NCI-H69 (cell line): Measurements from ENCODE around the gene STAG1.
"Not testable (repeated sequence)": the region's sequence is repeated elsewhere in the genome, so short reads cannot be mapped to it uniquely, and the experiment has no call there.

Experiments used
- DNase-seq: peaks from one replicate; lab custom pipeline; 2025; lab: John Stamatoyannopoulos, UW

Gene STAG1

DNA sequence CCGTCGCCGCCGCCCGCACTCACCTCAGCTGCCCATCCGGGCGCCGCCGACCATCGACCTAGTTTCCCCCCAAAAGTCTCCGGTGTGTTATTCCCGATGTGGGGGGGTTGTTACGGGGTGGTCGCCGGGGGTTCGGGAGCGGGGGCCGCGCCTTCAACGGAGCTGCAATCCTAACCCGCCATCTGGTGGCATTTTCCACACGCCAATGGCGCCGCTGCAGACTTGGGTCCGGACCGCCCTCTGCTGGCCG, at the start of gene STAG1:
TSS of gene STAG1 (minus strand) at position 207 of the 250 bp plus-strand sequence. CDS start 121,480 bp downstream, outside the sequence.
- no peak for DNase-seq

GRCh38 chr3:136801146-136801545, 49.0 kb upstream of the STAG1 start:
- DNase-seq = not testable (repeated sequence)

- DNase-seq = peak; percentile 45
Observed at GRCh38 chr3:136792556-136793330, 40.6 kb upstream of the STAG1 start.

- DNase-seq = no peak
Observed at GRCh38 chr3:136790786-136791185, 38.6 kb upstream of the STAG1 start.

- DNase-seq = no peak
Observed at GRCh38 chr3:136789976-136790375, 37.8 kb upstream of the STAG1 start.

DNA sequence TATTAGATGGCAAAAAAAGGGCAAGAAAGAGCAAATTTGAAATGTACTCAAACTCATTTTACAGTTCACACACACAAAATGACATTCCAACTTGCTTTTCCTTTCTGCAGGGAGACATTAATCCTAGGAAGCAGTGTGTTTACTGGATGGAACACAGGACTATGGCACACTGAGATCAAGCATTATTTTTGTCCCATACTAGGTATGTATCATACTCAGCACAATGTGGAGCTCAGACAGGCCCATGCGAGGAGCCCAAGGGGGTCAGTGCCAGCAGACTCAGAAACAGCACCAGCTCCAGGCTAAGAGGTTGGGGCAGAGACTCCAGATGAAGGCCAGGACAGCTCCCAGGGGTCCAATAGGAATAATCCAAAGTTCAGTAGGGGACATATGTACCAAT, 36.0 kb upstream of the STAG1 start:
- no peak for DNase-seq

DNA sequence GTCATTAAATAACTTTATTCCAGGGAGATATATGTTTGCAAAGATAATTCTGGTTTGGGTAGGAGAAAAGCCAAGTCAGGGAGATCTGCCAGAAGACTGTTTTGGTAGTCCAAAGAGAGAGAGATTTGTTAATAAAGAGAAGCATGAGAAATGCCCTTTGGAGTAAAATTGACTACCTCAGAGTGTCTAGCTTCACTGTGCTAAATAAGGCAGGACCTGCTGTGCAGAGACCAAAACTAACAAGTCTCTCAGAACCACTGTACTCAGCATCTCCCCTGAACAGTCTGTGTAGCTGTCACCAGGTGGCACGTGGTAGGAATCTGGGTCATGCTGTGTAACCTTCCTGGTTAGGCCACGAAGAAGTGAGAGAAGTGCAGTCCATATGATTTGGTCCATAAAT, 35.2 kb upstream of the STAG1 start:
- DNase-seq = peak; percentile 71

DNA sequence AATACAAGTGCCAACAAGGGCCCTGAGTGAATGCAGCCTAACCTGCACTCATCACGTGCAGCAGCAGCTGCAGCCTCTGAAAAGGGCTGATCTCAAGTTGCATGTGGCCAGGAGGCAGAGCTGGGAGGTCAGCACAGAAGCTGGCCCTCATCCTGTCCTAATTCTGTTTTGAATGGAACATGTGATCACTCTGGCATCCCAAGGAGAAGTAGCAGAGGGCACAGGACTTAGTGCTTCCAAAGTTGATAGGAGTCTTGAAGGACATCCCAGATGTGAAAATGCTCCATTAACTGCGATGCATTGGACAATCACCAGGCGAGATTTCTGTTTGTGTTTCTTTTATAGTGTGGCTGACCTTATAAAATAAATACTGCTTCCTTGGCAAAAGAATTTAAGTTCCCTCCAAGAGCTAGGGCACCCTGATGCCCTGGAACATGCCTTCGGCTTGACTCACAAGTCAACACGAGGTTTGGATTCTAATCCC, 31.6 kb upstream of the STAG1 start:
- peak; percentile 3 for DNase-seq

- DNase-seq = no peak
Observed at GRCh38 chr3:136780741-136781140, 28.6 kb upstream of the STAG1 start.

GRCh38 chr3:136778865-136779264, 26.7 kb upstream of the STAG1 start:
- no peak for DNase-seq

- DNase-seq = no peak
Observed at GRCh38 chr3:136772709-136773108, 20.5 kb upstream of the STAG1 start.

DNA sequence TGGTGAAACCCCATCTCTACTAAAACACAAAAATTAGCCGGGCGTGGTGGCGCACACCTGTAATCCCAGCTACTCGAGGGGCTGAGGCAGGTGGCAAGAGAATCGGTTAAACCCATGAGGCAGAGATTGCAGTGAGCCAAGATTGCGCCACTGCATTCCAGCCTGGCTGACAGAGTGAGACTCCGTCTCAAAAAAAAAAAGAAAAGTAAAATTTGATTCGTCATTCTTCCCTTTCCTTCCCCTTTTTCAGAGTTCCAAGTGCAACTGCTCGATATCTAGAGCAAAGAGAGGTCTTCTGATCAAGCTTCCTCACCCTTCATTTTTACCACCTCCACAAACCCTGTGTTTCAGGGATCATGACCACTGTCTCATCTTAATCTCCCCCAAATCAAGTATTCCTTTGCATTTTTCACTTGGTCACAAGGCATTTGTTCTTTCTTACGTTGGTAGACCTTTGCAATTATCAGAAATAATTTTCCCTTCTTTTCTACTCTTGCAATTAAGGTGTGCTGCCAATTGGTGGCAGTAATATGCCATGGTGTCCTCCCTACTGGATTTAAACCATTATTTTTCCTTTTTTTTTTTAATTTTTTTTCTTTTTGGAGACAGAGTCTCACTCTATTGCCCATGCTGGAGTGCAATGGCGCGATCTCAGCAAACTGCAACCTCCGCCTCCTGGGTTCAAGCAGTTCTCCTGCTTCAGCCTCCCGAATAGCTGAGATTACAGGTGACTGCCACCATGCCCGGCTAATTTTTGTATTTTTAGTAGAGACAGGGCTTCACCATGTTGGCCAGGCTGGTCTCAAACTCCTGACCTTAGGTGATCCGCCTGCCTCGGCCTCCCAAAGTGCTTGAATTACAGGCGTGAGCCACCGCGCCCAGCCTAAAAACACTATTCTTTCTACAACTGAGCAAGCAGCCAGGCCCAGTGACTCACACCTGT, 6.3 kb upstream of the STAG1 start:
- not testable (repeated sequence) for DNase-seq

- DNase-seq = no peak
Observed at GRCh38 chr3:136755192-136755591, 3.0 kb upstream of the STAG1 start.

DNA sequence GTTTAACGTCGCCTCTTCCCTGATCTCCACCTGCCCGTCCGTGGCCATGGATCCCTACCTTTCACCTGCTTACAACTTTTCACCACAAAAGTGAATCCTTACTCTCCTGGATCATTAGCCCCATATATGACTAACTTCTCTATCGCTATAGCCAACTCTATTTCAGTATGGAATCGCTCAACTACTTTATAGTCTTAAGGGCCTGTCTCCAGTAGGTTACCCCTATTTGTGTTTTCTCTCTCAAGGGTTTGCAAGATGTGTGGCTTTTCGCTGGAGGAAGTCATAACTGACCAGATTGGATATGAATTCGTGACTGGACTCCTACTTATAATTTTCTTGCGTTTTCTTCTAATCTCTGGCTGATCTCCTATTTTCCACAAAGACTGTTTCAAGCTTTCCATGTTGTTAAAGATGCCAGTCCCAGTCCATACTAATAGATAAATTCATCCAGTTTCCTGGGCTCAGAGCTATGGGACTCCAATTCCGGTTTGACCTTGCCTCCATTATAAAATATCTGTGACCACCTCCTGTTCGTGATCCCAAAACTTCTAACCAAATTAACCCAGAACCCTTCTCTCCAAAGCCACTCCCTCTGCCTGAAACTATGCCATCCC, 1.3 kb upstream of the STAG1 start:
- peak; percentile 36 for DNase-seq

- peak; percentile 99 for DNase-seq
Observed at GRCh38 chr3:136752422-136753325, 496 bp upstream of the STAG1 start.

DNA sequence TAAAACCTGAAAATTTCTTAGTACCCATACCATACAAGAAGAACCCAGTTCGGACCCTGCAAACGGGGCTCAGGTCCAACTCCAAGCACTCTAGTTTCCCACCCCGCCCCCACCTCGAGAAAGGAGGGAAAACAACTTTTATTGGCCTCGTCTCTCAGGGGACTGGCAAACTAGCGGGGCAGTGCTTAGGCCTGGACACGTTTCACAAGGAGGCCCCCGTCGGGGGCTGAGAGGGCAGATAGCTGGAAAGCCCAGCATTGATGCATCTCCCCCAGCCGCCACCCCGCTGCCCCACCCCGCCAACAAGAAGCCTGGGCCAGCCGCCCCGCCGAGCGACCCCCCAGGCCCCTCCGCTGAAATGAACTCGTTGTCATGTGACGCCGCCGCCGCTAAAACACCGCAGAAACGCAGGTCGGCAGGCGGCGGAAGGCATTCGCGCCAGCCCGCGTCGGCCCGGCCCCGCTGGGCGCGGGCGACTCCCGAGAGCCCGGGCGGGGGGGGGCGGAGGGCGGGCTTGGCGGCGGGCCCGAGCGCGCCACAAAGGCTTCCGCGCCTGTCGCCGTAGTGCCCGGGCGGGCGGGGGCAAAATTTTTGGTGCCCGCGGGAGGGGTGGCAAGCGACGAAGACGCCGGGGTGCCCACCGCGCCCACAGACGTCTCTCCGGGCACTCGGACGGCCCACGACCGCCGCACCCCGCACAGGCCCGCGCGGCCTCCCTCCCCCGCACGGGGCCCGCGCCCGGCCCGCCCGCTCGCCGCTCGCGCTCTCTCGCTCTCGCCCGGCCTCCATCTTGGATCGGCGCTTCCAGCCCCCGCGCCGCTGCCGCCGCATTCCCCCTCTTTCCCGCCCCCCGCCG, 634 bp downstream of the STAG1 start:
- DNase-seq = peak; percentile 91

DNA sequence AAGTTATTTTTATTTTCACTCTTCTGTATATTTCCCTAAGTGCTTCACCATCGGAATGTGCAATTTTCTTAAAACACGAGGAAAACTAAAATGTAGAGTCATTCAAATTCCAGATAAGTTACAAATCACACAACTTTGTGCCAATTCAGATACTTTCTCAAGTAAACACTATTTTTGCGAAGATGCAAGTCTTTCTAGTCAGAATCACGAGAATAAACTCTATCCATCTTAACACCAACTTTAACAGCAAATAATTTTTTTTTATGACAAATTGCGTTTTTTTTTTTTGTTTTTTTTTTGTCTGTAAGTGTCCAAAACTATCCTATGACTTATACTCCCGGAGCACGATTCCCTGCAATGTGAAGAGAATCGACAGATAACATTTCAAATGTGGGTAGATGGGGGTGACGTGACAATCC, 1.3 kb downstream of the STAG1 start:
- no peak for DNase-seq

DNA sequence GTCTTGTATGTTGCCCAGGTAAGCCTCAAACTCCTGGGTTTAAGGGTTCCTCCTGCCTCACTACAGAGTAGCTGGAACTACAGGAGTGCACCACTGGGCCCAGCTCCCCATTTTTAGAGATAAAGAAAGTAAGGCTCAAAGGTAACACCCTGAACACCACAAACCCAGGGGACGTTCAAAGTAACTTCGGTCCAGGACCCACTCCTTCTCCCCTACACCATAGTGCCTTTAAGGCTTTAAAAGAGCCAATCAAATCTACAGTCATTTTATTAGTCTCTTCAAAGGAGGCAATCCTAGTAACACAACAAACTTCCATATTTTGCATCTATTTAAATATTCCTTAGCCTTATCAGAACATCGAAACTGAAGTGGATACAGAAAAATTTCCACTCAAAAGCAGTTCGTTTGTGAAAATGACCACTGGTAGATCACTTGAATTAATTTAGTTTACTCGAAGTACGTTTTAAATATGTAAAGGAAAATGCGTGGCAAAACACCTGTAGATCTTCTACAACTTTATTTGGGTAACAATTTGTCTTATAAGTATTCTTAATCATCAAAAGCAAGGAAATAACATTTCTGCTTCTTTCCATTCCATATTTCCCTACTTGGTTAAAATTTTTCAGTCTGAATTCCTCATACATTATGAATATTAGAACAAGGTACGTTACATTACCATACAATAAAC, 1.8 kb downstream of the STAG1 start:
- DNase-seq = peak; percentile 7

- not testable (repeated sequence) for DNase-seq
Observed at GRCh38 chr3:136749602-136750001, 2.6 kb downstream of the STAG1 start.

DNA sequence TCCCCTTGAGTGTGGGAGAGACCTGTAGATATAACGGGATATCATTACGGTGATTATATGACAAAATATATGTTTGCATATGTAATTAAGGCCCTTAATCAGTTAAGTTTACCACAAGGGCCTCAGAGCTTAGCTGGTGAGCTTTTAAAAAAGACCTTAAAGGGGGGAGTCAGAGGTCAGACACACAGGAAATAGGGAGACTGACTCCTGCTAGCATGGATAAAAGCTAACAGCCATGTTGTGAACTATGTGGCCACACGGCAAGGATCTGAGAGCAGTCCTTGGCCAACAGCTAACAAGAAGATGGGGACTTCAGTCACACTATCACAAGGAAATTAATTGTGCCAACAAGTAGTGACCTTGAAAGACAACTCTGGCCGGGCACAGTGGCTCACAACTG, 3.1 kb downstream of the STAG1 start:
- peak; percentile 67 for DNase-seq
